ENCODE measurements around the gene COL20A1.

DNA sequence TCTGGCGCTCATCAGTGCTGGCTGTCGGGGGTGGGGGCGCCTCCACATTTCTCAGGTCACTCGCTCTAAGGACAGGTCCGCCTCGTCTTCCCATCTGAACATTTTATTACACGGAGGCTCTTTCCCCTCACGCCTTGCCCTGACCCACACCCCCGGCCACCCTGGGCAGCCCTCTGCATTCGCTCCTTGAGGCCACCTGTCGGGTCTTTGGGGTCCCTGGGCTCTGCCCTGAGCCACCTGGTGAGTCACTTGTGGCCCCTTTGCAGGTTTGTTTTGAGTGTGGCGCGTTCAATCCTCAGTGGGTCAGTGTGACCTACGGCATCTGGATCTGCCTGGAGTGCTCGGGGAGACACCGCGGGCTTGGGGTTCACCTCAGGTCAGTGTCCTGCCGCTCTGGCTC lies 17.2 kb upstream of the COL20A1 start:
- TF ChIP-seq CTCF (IDR thresholded peaks at IDR 0.05) (no peak), ZFX (IDR thresholded peaks at IDR 0.05; ENCODE audit: borderline replicate concordance) (no peak)

Measured in 22Rv1 (cell line).